ENCODE data around the gene AMPD1. TPM values are rescaled to one million over a fixed set of nuclear protein-coding genes. Genes with fewer than 3 reads are reported as not detected.

The AMPD1 gene
- total and polyA plus RNA-seq, 2 of the 13 experiments (the other 11 are each of a cell fraction or from before 2014, with no cell fraction given): not detected

DNA sequence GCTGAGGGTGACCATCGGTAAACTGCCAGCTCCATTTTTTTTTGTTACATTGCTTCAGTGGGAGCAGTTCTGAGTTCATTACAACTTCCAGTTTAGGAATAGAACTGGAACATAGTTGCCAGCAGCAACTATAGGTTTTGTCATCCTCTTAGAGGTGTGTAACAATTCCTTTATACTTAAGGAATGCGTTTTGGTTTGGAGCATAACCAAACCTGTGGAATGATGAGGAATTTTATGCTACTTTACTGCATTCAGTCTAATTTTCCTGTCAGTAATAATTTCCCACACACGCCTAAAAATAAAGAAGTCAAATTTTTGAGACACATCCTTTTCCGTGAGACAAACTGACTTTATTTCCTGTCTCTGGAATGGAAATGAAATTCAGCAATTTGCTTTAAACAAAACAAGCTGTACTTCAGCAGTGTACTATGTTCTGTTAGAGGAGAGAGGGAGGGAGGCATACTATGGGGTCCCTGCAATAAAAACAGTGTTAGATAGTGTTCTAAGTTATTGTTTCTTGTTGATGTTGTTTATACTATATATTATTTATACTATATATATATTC lies 4.8 kb upstream of the AMPD1 start:
- ChIA-PET CTCF (ENCODE audit: low intra/inter-chr PET ratio, low total read pairs) (no interaction called here), POLR2A (no interaction called here)
- in situ Hi-C loops (cut with HindIII; ENCODE audit: extremely low pct_ligation_motif_present, low pct_unique_long_range_greater_than_20kb): no loop called here
- no peaks in the 10 kb centered on the region for H4K20me1 ChIP-seq (ENCODE audit: insufficient read depth, low read length)
- peaks cover 8% of the 10 kb centered on the region; the same call in 1 of the 2 replicates for H3K4me1 ChIP-seq (ENCODE audit: insufficient read depth, low read length)
- no peaks in the 10 kb centered on the region for H3K9me3 ChIP-seq (ENCODE audit: low read length)
- H3K4me3 ChIP-seq (replicated peaks in 1 of 3; ENCODE audit: insufficient read depth in 1 of 3, low read depth in 2 of 3, low read length in 3 of 3): no peak overlapping the region
- no peak overlapping the region for H3K4me2 ChIP-seq (ENCODE audit: low read depth, low read length)
- H3K27ac ChIP-seq (ENCODE audit: extremely low read length, insufficient read depth, low read length): no peak overlapping the region
- BruUV-seq (replicated peaks): no TSS peak
- TF ChIP-seq ZFP82 (CRISPR knock-in tag; IDR thresholded peaks at IDR 0.05; ENCODE audit: borderline replicate concordance): no peak
- no peak for TF ChIP-seq ZSCAN29 (CRISPR knock-in tag; conservative IDR thresholded peaks at IDR 0.05)
- TF ChIP-seq, protein P1, sequence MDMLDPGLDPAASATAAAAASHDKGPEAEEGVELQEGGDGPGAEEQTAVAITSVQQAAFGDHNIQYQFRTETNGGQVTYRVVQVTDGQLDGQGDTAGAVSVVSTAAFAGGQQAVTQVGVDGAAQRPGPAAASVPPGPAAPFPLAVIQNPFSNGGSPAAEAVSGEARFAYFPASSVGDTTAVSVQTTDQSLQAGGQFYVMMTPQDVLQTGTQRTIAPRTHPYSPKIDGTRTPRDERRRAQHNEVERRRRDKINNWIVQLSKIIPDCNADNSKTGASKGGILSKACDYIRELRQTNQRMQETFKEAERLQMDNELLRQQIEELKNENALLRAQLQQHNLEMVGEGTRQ (IDR thresholded peaks at IDR 0.05; ENCODE audit: low read depth, low read length): no peak
- TF ChIP-seq, protein P1 (CRISPR knock-in tag; IDR thresholded peaks at IDR 0.05; ENCODE audit: borderline replicate concordance): no peak
- TF ChIP-seq IRX3 (CRISPR knock-in tag; IDR thresholded peaks at IDR 0.05; ENCODE audit: borderline replicate concordance, low read depth): no peak
- TF ChIP-seq, protein P2, sequence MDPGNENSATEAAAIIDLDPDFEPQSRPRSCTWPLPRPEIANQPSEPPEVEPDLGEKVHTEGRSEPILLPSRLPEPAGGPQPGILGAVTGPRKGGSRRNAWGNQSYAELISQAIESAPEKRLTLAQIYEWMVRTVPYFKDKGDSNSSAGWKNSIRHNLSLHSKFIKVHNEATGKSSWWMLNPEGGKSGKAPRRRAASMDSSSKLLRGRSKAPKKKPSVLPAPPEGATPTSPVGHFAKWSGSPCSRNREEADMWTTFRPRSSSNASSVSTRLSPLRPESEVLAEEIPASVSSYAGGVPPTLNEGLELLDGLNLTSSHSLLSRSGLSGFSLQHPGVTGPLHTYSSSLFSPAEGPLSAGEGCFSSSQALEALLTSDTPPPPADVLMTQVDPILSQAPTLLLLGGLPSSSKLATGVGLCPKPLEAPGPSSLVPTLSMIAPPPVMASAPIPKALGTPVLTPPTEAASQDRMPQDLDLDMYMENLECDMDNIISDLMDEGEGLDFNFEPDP (CRISPR knock-in tag; conservative IDR thresholded peaks at IDR 0.05): no peak
- TF ChIP-seq, protein P3, sequence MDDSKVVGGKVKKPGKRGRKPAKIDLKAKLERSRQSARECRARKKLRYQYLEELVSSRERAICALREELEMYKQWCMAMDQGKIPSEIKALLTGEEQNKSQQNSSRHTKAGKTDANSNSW (CRISPR knock-in tag; IDR thresholded peaks at IDR 0.05; ENCODE audit: borderline replicate concordance): no peak
- TF ChIP-seq, protein P4, sequence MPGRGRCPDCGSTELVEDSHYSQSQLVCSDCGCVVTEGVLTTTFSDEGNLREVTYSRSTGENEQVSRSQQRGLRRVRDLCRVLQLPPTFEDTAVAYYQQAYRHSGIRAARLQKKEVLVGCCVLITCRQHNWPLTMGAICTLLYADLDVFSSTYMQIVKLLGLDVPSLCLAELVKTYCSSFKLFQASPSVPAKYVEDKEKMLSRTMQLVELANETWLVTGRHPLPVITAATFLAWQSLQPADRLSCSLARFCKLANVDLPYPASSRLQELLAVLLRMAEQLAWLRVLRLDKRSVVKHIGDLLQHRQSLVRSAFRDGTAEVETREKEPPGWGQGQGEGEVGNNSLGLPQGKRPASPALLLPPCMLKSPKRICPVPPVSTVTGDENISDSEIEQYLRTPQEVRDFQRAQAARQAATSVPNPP (CRISPR knock-in tag; IDR thresholded peaks at IDR 0.05): no peak
- TF ChIP-seq YEATS4 (CRISPR knock-in tag; IDR thresholded peaks at IDR 0.05; ENCODE audit: borderline replicate concordance): no peak
- no peak overlapping the region for H2AFZ ChIP-seq (ENCODE audit: low read length)
- no peaks in the 10 kb centered on the region for H3K36me3 ChIP-seq (replicated peaks in 1 of 2; ENCODE audit: control insufficient read depth in 1 of 2, insufficient read depth in 2 of 2, low read length in 2 of 2)
- no peaks in the 10 kb centered on the region for H3K79me2 ChIP-seq (ENCODE audit: insufficient read depth, low read length)
- intact Hi-C loops (cut with micrococcal nuclease; ENCODE audit: unreplicated experiment): no loop called here
- FAIRE-seq (no peak), DNase-seq (ENCODE audit: low spot score) (no peak), ATAC-seq (no peak)
- no peak overlapping the region for H3K9ac ChIP-seq (ENCODE audit: insufficient read depth, low read depth, low read length)
- no peaks in the 10 kb centered on the region for H3K27me3 ChIP-seq (ENCODE audit: control insufficient read depth in 1 of 2, insufficient read depth in 2 of 2, low read length in 2 of 2)
- WGBS (ENCODE audit: low lambda C conversion rate): 48% methylated on average over 4 of the region's 4 CpGs
